ENCODE data around the gene CARMIL1. TPM values are rescaled to one million over a fixed set of nuclear protein-coding genes. Genes with fewer than 3 reads are reported as not detected.

Gene CARMIL1
- total RNA-seq, 1 donor from 2014 or later: 8.4 TPM

- Histone ChIP-seq H3K9me3 (replicated peaks) (no peaks in the 10 kb centered on the region), H3K27me3 (ENCODE audit: low read depth) (no peaks in the 10 kb centered on the region), H3K27ac (replicated peaks) (peak overlapping the region; percentile 59), H3K4me3 (no peak overlapping the region), H3K4me1 (peaks cover 61% of the 10 kb centered on the region), H3K36me3 (no peaks in the 10 kb centered on the region)
- no peak for DNase-seq
- TF ChIP-seq, protein P1, sequence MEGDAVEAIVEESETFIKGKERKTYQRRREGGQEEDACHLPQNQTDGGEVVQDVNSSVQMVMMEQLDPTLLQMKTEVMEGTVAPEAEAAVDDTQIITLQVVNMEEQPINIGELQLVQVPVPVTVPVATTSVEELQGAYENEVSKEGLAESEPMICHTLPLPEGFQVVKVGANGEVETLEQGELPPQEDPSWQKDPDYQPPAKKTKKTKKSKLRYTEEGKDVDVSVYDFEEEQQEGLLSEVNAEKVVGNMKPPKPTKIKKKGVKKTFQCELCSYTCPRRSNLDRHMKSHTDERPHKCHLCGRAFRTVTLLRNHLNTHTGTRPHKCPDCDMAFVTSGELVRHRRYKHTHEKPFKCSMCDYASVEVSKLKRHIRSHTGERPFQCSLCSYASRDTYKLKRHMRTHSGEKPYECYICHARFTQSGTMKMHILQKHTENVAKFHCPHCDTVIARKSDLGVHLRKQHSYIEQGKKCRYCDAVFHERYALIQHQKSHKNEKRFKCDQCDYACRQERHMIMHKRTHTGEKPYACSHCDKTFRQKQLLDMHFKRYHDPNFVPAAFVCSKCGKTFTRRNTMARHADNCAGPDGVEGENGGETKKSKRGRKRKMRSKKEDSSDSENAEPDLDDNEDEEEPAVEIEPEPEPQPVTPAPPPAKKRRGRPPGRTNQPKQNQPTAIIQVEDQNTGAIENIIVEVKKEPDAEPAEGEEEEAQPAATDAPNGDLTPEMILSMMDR (IDR thresholded peaks at IDR 0.05; ENCODE audit: borderline replicate concordance): no peak
- intact Hi-C loops (cut with micrococcal nuclease): no loop called here
Measured at GRCh38 chr6:25301362-25301761, 22.2 kb downstream of the CARMIL1 start.

- no peaks in the 10 kb centered on the region for H3K36me3 ChIP-seq
- H3K27ac ChIP-seq (replicated peaks): peak overlapping the region; percentile 59
- H3K9me3 ChIP-seq (replicated peaks): no peaks in the 10 kb centered on the region
- TF ChIP-seq, protein P1 (IDR thresholded peaks at IDR 0.05; ENCODE audit: borderline replicate concordance): no peak
- H3K4me1 ChIP-seq: peaks cover 54% of the 10 kb centered on the region
- H3K27me3 ChIP-seq (ENCODE audit: low read depth): no peaks in the 10 kb centered on the region
- no peak overlapping the region for H3K4me3 ChIP-seq
- no peak for DNase-seq
- intact Hi-C loops (cut with micrococcal nuclease): no loop called here
Measured at GRCh38 chr6:25302151-25302550, 23.0 kb downstream of the CARMIL1 start.

- H3K4me3 ChIP-seq: no peak overlapping the region
- no peaks in the 10 kb centered on the region for H3K27me3 ChIP-seq (ENCODE audit: low read depth)
- intact Hi-C loops (cut with micrococcal nuclease): no loop called here
- H3K9me3 ChIP-seq (replicated peaks): no peaks in the 10 kb centered on the region
- peaks cover 53% of the 10 kb centered on the region for H3K4me1 ChIP-seq
- H3K27ac ChIP-seq (replicated peaks): peak overlapping the region; percentile 59
- TF ChIP-seq, protein P1 (IDR thresholded peaks at IDR 0.05; ENCODE audit: borderline replicate concordance): no peak
- H3K36me3 ChIP-seq: no peaks in the 10 kb centered on the region
- no peak for DNase-seq
Measured at GRCh38 chr6:25302677-25303128, 23.5 kb downstream of the CARMIL1 start.

GRCh38 chr6:25303254-25303653 is 24.1 kb downstream of the CARMIL1 start:
- no peak for DNase-seq
- H3K9me3 ChIP-seq (replicated peaks): no peaks in the 10 kb centered on the region
- no peaks in the 10 kb centered on the region for H3K36me3 ChIP-seq
- peaks cover 53% of the 10 kb centered on the region for H3K4me1 ChIP-seq
- no peak overlapping the region for H3K4me3 ChIP-seq
- no peaks in the 10 kb centered on the region for H3K27me3 ChIP-seq (ENCODE audit: low read depth)
- TF ChIP-seq, protein P1 (IDR thresholded peaks at IDR 0.05; ENCODE audit: borderline replicate concordance): no peak
- intact Hi-C loops (cut with micrococcal nuclease): no loop called here
- peak overlapping the region; percentile 59 for H3K27ac ChIP-seq (replicated peaks)

GRCh38 chr6:25306379-25306778 is 27.2 kb downstream of the CARMIL1 start:
- intact Hi-C loops (cut with micrococcal nuclease): no loop called here
- DNase-seq: no peak
- TF ChIP-seq, protein P1 (IDR thresholded peaks at IDR 0.05; ENCODE audit: borderline replicate concordance): no peak
- H3K9me3 ChIP-seq (replicated peaks): no peaks in the 10 kb centered on the region
- peaks cover 50% of the 10 kb centered on the region for H3K4me1 ChIP-seq
- no peaks in the 10 kb centered on the region for H3K36me3 ChIP-seq
- H3K4me3 ChIP-seq: no peak overlapping the region
- no peaks in the 10 kb centered on the region for H3K27me3 ChIP-seq (ENCODE audit: low read depth)
- no peak overlapping the region for H3K27ac ChIP-seq (replicated peaks)

Data from left ventricle myocardium inferior (tissue), 1 donor.